ENCODE measurements around the gene DPH6.

DPH6 gene

GRCh38 chr15:35565901-35566300 is 19.9 kb upstream of the DPH6 start:
- DNase-seq (ENCODE audit: extremely low spot score) = no peak
- POLR2A ChIA-PET = no interaction called here
- CTCF ChIA-PET = no interaction called here
- no peak for TF ChIP-seq CTCF (IDR thresholded peaks at IDR 0.05; ENCODE audit: control extremely low read depth, extremely low read depth, low read depth, missing control alignments)

- CTCF ChIA-PET = interaction anchor here (0.9 to 3.1 kb wide), 4 partner anchors 10 to 189 kb away, joined by 3 to 9 read pairs (median 4); no protein-coding TSS in a partner anchor
- POLR2A ChIA-PET = no interaction called here
- no peak for TF ChIP-seq CTCF (IDR thresholded peaks at IDR 0.05; ENCODE audit: control extremely low read depth, extremely low read depth, low read depth, missing control alignments)
- no peak for DNase-seq (ENCODE audit: extremely low spot score)
Measured at GRCh38 chr15:35562641-35563040, 16.7 kb upstream of the DPH6 start.

GRCh38 chr15:35561308-35561707 is 15.3 kb upstream of the DPH6 start:
- CTCF ChIA-PET = interaction anchor here (3.1 kb wide), 1 partner anchor 9 kb away, joined by 9 read pairs; no protein-coding TSS in a partner anchor

GRCh38 chr15:35560870-35561269 is 14.9 kb upstream of the DPH6 start:
- DNase-seq (ENCODE audit: extremely low spot score) = no peak
- no peak for TF ChIP-seq CTCF (IDR thresholded peaks at IDR 0.05; ENCODE audit: control extremely low read depth, extremely low read depth, low read depth, missing control alignments)
- ChIA-PET CTCF (interaction anchor here (3.1 kb wide), 1 partner anchor 8 kb away, joined by 9 read pairs; no protein-coding TSS in a partner anchor), POLR2A (no interaction called here)

More at GRCh38 chr15:35561308-35561707, 15.3 kb upstream of the DPH6 start:
- DNase-seq (ENCODE audit: extremely low spot score) = no peak
- POLR2A ChIA-PET = no interaction called here
- TF ChIP-seq CTCF (IDR thresholded peaks at IDR 0.05; ENCODE audit: control extremely low read depth, extremely low read depth, low read depth, missing control alignments) = no peak

- no peak for DNase-seq (ENCODE audit: extremely low spot score)
- POLR2A ChIA-PET = no interaction called here
- no peak for TF ChIP-seq CTCF (IDR thresholded peaks at IDR 0.05; ENCODE audit: control extremely low read depth, extremely low read depth, low read depth, missing control alignments)
- CTCF ChIA-PET = interaction anchor here (3.1 kb wide), 1 partner anchor 8 kb away, joined by 9 read pairs; no protein-coding TSS in a partner anchor
Measured at GRCh38 chr15:35560258-35560657, 14.3 kb upstream of the DPH6 start.

GRCh38 chr15:35559683-35560082 is 13.7 kb upstream of the DPH6 start:
- ChIA-PET CTCF (no interaction called here), POLR2A (no interaction called here)
- no peak for TF ChIP-seq CTCF (IDR thresholded peaks at IDR 0.05; ENCODE audit: control extremely low read depth, extremely low read depth, low read depth, missing control alignments)
- no peak for DNase-seq (ENCODE audit: extremely low spot score)

GRCh38 chr15:35557544-35557943 is 11.6 kb upstream of the DPH6 start:
- ChIA-PET CTCF (interaction anchor here (1.2 kb wide), 1 partner anchor 13 kb away, joined by 3 read pairs; no protein-coding TSS in a partner anchor), POLR2A (no interaction called here)
- no peak for DNase-seq (ENCODE audit: extremely low spot score)
- no peak for TF ChIP-seq CTCF (IDR thresholded peaks at IDR 0.05; ENCODE audit: control extremely low read depth, extremely low read depth, low read depth, missing control alignments)
